Endothelial cell of umbilical vein (primary cell): Measurements from ENCODE around the gene CDKN1A.

ENCODE experiments used
- EZH2 ChIP-seq: IDR thresholded peaks from 2 replicates; pipeline ENCODE4 v1.6.1; 2012; ENCODE audit warnings: borderline replicate concordance, low read depth, mild to moderate bottlenecking, moderate library complexity, low read length, inconsistent platforms; ENCODE audit not compliant: severe bottlenecking
- POLR2A ChIP-seq: IDR thresholded peaks from 2 replicates; pipeline ENCODE4 v1.6.1; 2012; ENCODE audit warnings: low read depth, mild to moderate bottlenecking, control low read depth, low read length
- POLR2AphosphoS5 ChIP-seq: IDR thresholded peaks from 2 replicates; pipeline ENCODE4 v1.6.1; 2012; ENCODE audit warnings: low read depth, mild to moderate bottlenecking, control low read depth, low read length, moderate library complexity; ENCODE audit not compliant: insufficient read depth

GRCh38 chr6:36698196-36698595 is 19.7 kb downstream of the CDKN1A start:
- no peak for TF ChIP-seq POLR2A
- TF ChIP-seq POLR2AphosphoS5, result no peak
- no peak for TF ChIP-seq EZH2
